Ovary (tissue), 3 donors: ENCODE measurements around the gene MARK3.

Source experiments
- CTCF ChIP-seq, 3 donors: fragments of 450-650 bp in 2 of 3; fragments of 200-600 bp in 1 of 3; IDR thresholded peaks; one replicate each; pipeline versions ENCODE4 v1.5.1 to v1.8.0; 2016 to 2022; ENCODE audit warnings: antibody characterized with exemption in 3 of 3, mild to moderate bottlenecking in 1 of 3
- EP300 ChIP-seq: sonication (generic); formaldehyde crosslinking; IDR thresholded peaks from one replicate; pipeline ENCODE4 v1.6.1; 2017; ENCODE audit warnings: antibody characterized with exemption
- POLR2A ChIP-seq: fragments of 450-650 bp; IDR thresholded peaks from one replicate; pipeline ENCODE4 v1.6.1; 2017; ENCODE audit warnings: antibody characterized with exemption, mild to moderate bottlenecking, moderate library complexity
- donor health status: DM: no; HTN: no; CAD: no.

DNA sequence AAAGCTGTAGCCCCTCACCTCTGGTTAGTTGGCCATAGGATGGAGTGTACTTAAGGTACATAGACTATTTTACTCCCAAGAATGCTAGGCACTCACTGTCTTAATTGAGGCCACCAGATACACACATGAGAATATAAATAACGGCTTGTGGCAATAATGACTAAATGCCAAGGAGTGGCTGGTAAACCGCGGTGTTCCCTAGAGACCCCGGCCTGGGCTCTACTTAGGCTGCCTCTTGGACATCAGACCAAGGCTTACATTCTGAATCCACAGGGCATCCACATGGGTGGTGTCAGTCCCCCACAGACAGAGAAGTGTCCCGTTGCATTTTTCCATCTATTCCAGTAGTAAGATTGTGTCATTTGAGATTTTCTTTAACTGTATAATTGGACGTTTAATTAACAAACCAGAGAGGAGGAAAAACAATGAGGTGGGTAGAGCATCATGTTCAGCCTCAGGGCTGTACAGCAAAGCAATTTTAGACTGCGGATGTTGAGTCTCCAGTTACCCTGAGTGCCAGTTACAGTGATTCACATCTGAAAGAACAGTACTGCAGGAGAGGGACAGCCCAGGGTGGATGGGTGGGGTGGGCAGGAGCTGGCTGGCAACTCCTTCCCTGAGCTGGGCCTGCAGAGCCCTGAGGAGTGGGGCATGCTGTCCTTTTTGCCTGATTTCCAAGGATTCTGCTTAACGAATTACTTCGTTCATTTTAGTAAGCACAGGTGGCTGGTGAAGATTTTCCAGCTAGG, 116.9 kb downstream of the MARK3 start:
- TF ChIP-seq CTCF (IDR thresholded peaks at IDR 0.05) (no peak), POLR2A (no peak), EP300 (no peak)
